Measurements from ENCODE around the gene GCK.
"Not testable (repeated sequence)": the region's sequence is repeated elsewhere in the genome, so short reads cannot be mapped to it uniquely, and the experiment has no call there.

The GCK gene

GRCh38 chr7:44200699-44201461 lies 11.6 kb upstream of the GCK start, which contains the start of gene YKT6:
Gene YKT6 (plus strand): TSS chr7:44200978. CDS start chr7:44201136, 158 bp downstream.
- peak; percentile 95 for DNase-seq

DNA sequence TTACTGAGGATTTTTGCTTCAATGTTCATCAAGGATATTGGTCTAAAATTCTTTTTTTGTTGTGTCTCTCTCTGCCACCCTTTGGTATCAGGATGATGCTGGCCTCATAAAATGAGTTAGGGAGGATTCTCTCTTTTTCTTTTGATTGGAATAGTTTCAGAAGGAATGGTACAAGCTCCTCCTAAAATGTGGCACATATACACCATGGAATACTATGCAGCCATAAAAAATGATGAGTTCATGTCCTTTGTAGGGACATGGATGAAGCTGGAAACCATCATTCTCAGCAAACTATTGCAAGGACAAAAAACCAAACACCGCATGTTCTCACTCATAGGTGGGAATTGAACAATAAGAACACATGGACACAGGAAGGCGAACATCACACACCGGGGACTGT lies 10.9 kb upstream of the GCK start:
- DNase-seq, result not testable (repeated sequence)

DNA sequence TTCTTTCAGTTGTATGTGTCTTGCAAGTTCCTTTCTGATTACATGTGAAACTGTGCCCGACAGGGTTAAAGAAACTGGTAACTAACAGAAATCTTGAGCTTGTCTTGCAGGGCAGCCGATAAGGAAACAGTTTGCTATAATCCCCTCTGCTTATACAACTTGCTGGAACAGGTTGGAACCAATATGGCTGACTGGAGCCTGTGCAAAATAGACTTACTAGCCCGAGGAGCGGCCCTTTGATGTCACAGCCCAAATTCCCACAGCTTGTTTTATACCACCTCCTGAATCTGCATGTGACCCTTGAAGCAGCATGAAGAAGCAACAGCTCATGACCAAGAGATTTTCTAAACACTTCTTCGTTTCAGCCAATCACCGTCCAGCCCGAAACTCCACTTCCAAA lies 8.2 kb upstream of the GCK start:
- no peak for DNase-seq

- DNase-seq, result no peak
Observed at GRCh38 chr7:44196450-44196872, 7.2 kb upstream of the GCK start.

DNA sequence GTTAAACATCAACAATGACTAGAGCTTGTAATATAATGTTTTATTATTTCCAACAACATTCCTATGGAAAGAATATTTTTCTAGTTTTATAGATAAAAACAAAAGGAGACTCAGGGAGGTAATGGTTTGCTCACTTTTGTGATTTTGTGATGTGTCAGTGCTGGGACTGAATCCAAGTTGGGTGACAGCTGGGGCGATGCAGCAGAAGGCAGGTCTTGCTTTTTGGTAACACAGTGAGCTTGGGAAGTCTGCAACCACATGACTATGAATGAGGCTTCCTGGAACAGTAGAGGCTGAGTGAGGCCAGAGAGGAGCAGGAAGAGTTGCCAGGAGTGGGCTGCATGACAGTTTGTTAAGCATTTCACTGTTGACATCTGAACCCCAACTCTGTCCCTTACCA lies 6.7 kb upstream of the GCK start:
- no peak for DNase-seq

GRCh38 chr7:44194562-44195145 lies 5.4 kb upstream of the GCK start:
- no peak for DNase-seq

DNA sequence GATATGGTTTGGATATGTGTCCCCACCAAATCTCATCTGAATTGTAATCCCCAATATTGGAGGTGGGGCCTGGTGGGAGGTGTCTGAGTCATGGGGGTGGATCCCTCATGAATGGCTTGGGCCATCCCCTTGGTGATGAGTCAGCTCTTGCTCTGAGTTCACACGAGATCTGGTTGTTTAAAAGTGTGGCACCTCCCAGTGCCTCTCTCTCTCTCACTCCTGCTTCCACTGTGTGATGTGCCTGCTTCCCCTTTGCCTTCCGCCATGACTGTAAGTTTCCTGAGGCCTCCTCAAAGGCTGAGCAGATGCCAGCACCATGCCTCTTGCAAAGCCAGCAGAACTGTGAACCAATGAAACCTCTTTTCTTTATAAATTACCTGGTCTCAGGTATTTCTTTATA lies 4.8 kb upstream of the GCK start:
- DNase-seq, result no peak

- no peak for DNase-seq
Observed at GRCh38 chr7:44193011-44193802, 4.0 kb upstream of the GCK start.

DNA sequence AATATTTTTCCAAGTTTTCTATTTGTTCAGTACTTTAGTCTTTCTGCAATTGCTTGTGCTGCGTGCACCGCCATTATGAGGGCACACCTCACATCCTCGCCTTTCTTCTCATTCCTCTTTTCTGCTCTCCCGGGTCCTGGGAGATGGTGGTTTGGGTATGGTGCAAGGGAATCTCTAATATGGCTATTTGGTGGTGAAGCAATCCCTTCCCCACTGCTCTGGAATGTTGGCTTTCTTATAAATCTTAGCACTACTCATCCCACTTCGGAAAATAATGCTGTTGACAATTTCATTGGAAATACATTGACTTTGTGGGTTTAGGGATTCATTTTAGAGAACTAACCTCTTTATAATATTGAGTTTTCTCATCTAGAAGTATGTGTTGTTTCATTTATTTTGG lies 1.9 kb upstream of the GCK start:
- DNase-seq, result peak; percentile 18

GRCh38 chr7:44189993-44190872 lies 994 bp upstream of the GCK start:
- peak; percentile 34 for DNase-seq

GRCh38 chr7:44188480-44189225 lies 586 bp downstream of the GCK start:
- peak; percentile 44 for DNase-seq

- no peak for DNase-seq
Observed at GRCh38 chr7:44187636-44188416, 1.4 kb downstream of the GCK start.

- no peak for DNase-seq
Observed at GRCh38 chr7:44186736-44187135, 2.5 kb downstream of the GCK start.

- no peak for DNase-seq
Observed at GRCh38 chr7:44185729-44186128, 3.5 kb downstream of the GCK start.

- no peak for DNase-seq
Observed at GRCh38 chr7:44184873-44185446, 4.3 kb downstream of the GCK start.

- DNase-seq, result no peak
Observed at GRCh38 chr7:44184206-44184872, 4.9 kb downstream of the GCK start.

DNA sequence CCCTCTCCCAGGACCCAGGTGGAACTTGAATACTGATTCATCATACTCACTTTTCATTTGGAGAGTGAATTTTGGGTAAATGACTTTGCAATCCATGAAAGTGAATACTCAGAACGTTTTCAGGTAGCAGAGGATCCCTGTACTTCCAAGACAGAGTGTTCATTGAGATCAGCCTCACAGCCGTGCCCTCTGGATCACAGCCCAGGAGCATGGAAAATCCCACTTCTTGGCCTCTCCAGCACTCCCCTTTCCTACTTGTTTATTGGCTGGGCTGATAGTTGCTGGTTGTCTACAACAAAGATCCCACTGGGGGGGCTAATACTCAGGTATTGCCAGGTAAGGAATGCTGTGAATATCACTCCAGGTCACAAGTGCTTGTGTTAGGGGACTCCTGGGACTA lies 5.9 kb downstream of the GCK start:
- DNase-seq, result no peak

- no peak for DNase-seq
Observed at GRCh38 chr7:44182827-44183226, 6.4 kb downstream of the GCK start.

DNA sequence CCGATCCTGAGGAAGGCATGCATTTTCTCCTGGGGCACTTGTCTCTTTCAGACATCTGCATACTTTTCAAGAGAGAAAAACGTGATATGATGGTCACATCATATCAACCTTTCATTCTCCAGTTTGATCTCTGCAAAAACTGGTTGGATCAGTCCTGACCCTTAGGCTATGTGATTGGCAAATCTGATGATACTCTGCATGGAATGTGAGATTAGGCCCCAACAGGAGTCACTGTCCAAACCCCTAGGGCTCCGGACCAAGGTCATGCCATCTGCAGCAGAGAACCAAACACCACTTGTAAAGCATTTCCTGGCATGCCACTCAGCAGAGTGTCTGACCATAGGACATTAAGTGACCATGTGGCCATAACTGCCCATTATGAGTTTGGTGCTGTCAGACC lies 8.6 kb downstream of the GCK start:
- DNase-seq, result peak; percentile 30

DNA sequence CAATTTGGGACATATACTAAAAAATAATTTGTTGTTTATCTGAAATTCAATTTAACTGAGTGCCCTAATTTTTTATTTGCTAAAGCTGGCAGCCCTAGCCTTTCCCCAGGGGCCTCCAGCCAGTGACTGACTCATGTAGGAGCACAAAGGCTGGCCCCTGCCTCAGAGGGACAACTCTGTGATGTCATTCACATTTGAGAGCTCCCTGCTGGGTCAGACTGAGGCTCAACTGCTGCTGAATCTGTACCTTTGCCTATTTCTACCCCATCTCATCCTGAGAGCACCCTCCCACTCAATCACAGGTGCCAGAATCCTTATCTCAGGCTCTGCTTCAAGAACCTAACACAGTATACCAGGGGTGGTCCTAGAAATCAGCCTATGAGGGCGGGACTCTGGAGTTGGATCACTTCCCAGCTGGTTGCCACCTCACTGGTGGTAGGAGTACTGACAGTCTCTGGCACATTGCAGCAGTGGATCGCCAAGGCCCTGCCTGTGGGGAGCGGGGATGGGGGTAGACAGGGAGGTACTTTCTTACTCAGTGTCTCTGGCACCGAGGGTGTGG lies 11.6 kb downstream of the GCK start:
- peak; percentile 44 for DNase-seq
